ENCODE results near the gene ERC1.
"Not testable (repeated sequence)": the region's sequence is repeated elsewhere in the genome, so short reads cannot be mapped to it uniquely, and the experiment has no call there.

The ERC1 gene

DNA sequence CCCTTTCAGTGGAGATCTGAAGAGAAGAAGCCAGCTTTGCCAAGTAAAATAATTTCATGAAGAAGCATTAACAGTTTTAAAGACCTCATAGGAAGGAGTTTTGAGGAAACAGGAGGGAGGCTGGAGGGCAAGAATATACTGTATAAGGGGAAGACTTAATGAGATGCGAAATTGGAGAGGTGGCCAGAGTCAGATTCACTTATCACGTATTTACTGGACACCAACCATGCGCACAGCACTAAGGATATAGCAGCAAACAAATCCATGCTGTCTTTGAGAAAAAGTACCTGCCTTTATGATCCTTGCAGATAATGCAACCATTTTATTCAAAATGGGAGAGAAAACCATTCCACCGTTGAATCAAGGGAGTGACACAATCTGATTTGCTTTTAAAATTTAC is 100.3 kb downstream of the ERC1 start:
- no peak overlapping the region for H3K27ac Mint-ChIP-seq
- ATAC-seq (replicated peaks) (no peak), DNase-seq (no peak)
- no peaks in the 10 kb centered on the region for H3K27me3 Mint-ChIP-seq
- no peaks in the 10 kb centered on the region for H3K4me1 Mint-ChIP-seq
- H3K36me3 Mint-ChIP-seq = no peaks in the 10 kb centered on the region
- no peaks in the 10 kb centered on the region for H3K9me3 Mint-ChIP-seq
- H3K4me3 Mint-ChIP-seq = no peak overlapping the region

DNA sequence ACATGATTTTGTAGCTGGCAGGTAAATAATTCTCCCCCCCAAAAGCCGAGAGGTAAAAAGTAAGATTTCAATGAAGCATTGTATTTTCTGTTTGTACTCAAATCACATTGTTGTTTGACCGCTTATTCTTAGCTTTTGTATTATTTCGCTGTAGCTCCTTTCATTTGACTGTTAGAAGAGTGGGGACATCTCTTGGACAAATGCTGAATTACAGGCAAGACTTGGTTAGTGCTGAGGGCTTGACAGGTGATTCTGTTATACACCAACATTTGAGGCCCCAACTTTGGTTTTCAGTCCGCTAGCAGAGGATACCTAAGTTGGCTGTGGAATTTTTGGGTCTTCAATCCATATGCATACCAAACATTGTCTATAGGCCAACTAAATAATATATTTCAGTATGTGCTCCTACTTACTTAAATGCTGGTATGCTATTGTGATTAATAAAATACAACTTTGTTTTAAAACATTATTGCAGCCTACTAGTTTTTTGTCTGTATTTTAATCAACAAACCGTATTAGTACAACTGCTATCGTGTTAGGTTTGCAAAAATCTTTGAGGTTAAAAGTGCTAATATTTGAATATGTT is 102.2 kb downstream of the ERC1 start:
- peak; percentile 56 to 76 for ATAC-seq (replicated peaks)
- DNase-seq = peak; percentile 19
- Mint-ChIP-seq H3K36me3 (peaks cover 2 to 3% of the 10 kb centered on the region in 2 donors), H3K27me3 (no peaks in the 10 kb centered on the region), H3K27ac (no peak overlapping the region), H3K4me3 (no peak overlapping the region), H3K4me1 (peaks cover under 1 to 1% of the 10 kb centered on the region in 2 donors), H3K9me3 (no peaks in the 10 kb centered on the region)

DNA sequence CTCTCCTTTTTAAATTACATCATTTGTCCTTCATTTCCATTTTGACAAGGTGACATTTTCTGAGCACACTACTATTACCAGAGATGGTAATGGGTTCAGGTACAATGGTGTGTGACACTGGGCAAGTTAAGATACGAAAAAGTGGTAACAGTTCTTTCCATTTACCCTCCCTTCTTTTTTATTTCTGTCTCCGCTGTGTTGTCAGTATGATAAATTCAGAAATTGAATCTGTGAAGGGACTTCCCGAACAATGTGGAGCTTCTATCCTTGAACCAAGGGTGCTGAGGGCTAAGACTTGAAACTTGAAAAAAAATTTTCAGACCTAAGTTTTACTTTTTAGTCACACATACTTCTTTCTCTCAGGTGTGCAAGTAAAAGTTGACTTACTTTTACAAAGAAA is 103.7 kb downstream of the ERC1 start:
- Mint-ChIP-seq H3K4me3 (no peak overlapping the region), H3K36me3 (peaks cover 3 to 8% of the 10 kb centered on the region in 2 donors), H3K27ac (no peak overlapping the region), H3K9me3 (no peaks in the 10 kb centered on the region), H3K4me1 (peaks cover 9 to 12% of the 10 kb centered on the region in 2 donors), H3K27me3 (no peaks in the 10 kb centered on the region)
- no peak for ATAC-seq (replicated peaks)
- no peak for DNase-seq

DNA sequence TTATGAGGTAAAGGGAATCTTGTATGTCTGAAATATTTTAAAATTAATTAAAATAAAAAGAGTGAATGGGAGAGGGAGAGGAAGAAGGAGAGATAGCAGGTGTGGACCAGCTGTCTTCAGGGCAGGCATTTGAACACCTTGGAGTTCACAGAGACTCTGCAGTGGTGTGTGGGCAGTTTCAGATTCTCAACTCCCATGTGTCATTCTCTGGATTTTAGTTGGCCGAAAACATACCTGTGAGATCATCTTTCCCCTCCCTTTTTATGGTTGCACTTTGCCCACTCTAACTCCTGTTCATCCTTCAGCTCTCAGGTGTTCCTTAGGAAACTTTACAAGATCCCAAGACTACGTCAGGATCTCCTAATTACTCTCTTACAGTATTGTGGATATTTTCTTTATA is 108.1 kb downstream of the ERC1 start:
- ATAC-seq (replicated peaks) (peak in 1 of 2 donors; percentile 57), DNase-seq (no peak)
- Mint-ChIP-seq H3K36me3 (peaks cover 7 to 12% of the 10 kb centered on the region in 2 donors), H3K4me1 (peaks cover 22 to 29% of the 10 kb centered on the region in 2 donors), H3K27me3 (no peaks in the 10 kb centered on the region), H3K4me3 (no peak overlapping the region), H3K9me3 (no peaks in the 10 kb centered on the region), H3K27ac (no peak overlapping the region)

DNA sequence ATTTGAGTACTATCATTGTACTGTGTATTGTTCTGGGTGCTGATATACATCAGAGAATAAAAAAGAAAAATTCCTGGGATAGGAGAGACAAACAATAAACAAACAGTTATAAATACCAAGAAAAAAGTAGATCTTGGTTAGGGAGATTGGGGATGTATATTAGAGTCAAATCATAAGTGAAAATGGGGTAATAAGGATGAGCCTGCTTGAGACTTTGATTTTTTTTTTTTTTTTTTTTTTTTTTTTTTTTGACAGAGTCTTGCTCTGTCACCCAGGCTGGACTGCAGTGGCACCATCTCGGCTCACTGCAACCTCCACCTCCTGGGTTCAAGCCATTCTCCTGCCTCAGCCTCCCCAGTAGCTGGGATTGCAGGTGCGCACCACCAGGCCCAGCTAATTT is 108.6 kb downstream of the ERC1 start:
- not testable (repeated sequence) for DNase-seq; H3K4me3 Mint-ChIP-seq; H3K27ac Mint-ChIP-seq; H3K27me3 Mint-ChIP-seq; ATAC-seq (replicated peaks); H3K9me3 Mint-ChIP-seq
- peaks cover 7 to 12% of the 10 kb centered on the region in 2 donors for H3K36me3 Mint-ChIP-seq
- peaks cover 22 to 31% of the 10 kb centered on the region in 2 donors for H3K4me1 Mint-ChIP-seq

DNA sequence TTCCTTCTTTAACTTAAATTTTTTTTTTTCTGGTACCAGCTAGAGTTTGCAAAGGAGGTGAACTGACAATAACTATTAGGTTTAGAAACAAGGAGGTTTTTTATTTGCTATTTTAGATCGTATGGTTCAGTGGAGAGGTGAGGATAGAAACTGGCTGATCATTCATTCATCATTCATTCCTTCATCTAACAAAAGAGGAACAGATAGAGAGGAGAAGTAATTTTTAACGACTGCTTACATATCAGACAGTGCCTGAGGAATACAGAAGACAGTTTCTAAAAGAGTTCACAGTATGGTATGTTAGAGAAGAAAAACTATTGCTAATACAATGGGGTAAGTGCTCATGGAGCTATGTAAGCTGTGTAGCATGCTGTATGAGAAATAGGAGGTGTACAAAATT is 111.1 kb downstream of the ERC1 start:
- Mint-ChIP-seq H3K4me1 (peaks cover 23 to 33% of the 10 kb centered on the region in 2 donors), H3K9me3 (no peaks in the 10 kb centered on the region), H3K27me3 (no peaks in the 10 kb centered on the region), H3K36me3 (peaks cover 7 to 14% of the 10 kb centered on the region in 2 donors), H3K4me3 (no peak overlapping the region), H3K27ac (no peak overlapping the region)
- DNase-seq (no peak), ATAC-seq (replicated peaks) (no peak)

DNA sequence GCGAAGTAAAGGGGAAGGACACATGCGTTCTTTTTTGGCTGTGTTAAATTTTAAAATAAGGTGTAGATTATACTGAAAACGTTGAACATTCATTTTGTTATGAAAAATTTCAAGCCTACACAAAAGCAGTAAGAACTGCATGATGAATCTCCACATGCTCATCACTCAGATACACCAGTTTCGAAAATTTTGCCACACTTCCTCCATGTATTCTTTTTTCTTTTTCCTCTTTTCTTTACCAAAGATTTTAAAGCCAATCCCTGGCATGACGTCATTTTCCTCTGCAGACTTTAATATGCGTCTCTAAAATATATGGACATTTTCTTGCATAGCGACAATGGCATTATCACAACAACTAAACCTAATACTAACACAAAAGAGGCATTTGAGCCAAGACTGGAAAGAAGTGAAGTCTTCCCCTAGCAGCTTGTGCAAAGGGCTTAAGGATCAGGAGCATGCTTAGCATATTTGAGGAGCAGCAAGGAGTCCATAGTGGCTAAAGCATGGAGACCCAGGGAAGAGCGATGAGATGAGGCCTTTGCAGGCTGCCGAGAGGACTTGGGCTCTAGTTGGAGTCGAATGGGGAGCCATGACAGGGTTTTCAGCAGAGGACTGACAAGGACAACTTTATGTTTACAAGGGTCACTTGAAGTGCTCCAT is 111.9 kb downstream of the ERC1 start:
- Mint-ChIP-seq H3K27me3 (no peaks in the 10 kb centered on the region), H3K27ac (no peak overlapping the region), H3K9me3 (no peaks in the 10 kb centered on the region), H3K36me3 (peaks cover 7 to 21% of the 10 kb centered on the region in 2 donors), H3K4me3 (no peak overlapping the region), H3K4me1 (peaks cover 30 to 41% of the 10 kb centered on the region in 2 donors)
- ATAC-seq (replicated peaks) (no peak), DNase-seq (no peak)

DNA sequence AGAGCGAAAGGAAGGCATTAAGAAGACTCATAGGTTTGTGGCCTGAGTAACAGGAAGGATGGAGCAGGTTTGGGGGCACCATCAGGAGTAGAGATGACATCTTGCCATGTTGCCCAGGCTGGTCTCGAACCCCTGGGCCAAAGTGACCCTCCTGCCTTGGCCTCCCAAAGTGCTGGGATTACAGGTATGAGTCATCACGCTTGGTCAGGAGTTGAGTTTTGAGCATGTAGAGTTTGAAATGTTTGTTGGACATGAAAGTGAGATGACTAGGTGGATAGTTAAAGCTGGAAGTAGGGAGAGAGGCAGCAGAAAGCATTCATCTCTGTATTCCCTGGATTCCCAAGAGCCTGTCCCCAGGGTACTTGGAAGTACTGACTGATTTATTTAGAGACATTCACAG is 112.6 kb downstream of the ERC1 start:
- Mint-ChIP-seq H3K36me3 (peaks cover 4 to 16% of the 10 kb centered on the region in 2 donors), H3K4me1 (peaks cover 30 to 43% of the 10 kb centered on the region in 2 donors), H3K27me3 (no peaks in the 10 kb centered on the region), H3K4me3 (no peak overlapping the region), H3K27ac (no peak overlapping the region), H3K9me3 (no peaks in the 10 kb centered on the region)
- DNase-seq (no peak), ATAC-seq (replicated peaks) (no peak)

DNA sequence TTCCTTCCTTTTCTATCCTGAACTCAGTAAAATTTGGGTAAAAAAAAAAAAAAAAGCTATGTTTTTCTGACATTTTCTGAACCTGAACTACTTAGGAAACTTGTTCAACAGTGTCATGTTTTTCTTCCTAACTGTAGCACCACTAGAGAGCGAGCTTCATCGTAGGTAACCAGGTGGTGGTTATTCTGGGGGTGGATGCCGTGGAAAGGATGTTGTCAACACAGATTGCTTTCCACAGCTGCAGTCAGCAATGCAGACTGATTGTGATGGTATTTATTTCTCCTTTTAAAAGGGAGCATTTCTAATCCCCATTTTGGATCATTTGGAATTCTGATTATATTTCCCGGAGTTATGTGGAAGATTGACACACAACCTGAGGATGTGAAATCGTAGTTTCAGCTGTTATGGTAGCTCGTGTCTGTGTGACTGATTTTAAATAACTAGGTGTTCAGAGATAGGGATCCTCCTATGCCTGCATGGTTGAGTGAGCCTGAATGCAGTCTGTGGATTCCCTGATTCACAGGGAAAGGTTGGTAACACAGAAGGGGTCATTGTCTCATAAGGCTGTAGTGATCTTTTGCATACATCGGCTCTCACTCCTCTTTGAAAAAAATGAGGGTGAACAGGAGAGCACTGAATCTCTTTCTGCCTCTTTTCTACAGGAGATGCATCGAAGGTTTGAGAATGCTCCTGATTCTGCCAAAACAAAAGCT is 113.2 kb downstream of the ERC1 start:
- DNase-seq (no peak), ATAC-seq (replicated peaks) (no peak)
- peaks cover 4 to 13% of the 10 kb centered on the region in 2 donors for H3K36me3 Mint-ChIP-seq
- H3K4me3 Mint-ChIP-seq = no peak overlapping the region
- H3K27ac Mint-ChIP-seq = no peak overlapping the region
- no peaks in the 10 kb centered on the region for H3K9me3 Mint-ChIP-seq
- no peaks in the 10 kb centered on the region for H3K27me3 Mint-ChIP-seq
- H3K4me1 Mint-ChIP-seq = peaks cover 26 to 38% of the 10 kb centered on the region in 2 donors

DNA sequence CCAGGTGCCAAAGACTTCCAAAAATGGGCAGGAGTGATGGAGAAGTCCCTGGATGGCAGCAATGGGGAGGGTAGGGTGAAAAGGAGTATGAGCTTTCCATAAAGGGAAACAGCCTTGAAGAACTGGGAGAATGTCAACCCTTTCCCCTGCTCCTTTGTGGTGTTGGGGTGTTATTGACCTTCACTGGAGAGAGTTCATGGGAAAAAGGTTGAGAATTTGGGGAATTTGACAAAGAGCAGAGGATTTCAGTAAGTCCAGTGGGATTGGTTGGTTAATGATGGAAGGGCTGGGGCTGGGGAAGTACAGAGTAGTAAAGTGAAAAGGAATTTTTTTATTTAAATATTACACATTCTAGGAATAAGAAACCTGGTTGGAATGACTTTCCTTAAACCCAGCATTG is 116.6 kb downstream of the ERC1 start:
- H3K4me3 Mint-ChIP-seq = no peak overlapping the region
- no peaks in the 10 kb centered on the region for H3K27me3 Mint-ChIP-seq
- no peaks in the 10 kb centered on the region for H3K9me3 Mint-ChIP-seq
- H3K36me3 Mint-ChIP-seq = peaks cover 8 to 23% of the 10 kb centered on the region in 2 donors
- no peak for DNase-seq
- ATAC-seq (replicated peaks) = no peak
- H3K4me1 Mint-ChIP-seq = peaks cover 17 to 30% of the 10 kb centered on the region in 2 donors
- no peak overlapping the region for H3K27ac Mint-ChIP-seq

DNA sequence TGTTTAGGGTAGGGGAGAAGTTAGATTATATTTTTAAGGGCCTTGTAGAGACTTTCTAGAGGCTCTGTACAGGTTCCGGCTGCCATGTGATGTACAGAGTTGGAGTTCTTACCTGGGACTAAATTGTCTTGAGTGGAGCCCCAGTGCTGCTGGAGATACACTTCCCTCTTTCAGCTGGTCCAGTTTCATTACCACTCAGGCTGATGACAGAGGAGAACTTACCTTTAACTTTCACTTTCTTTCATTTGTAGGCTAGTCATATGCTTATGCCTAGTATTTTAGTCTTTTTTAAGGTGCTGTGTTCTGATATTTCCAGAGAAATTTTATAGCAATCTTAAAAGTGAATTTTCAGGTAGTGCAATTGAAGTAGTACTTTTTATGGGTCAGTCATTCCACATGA is 117.3 kb downstream of the ERC1 start:
- Mint-ChIP-seq H3K9me3 (no peaks in the 10 kb centered on the region), H3K36me3 (peaks cover 8 to 22% of the 10 kb centered on the region in 2 donors), H3K4me3 (no peak overlapping the region), H3K27me3 (no peaks in the 10 kb centered on the region), H3K4me1 (peaks cover 17 to 27% of the 10 kb centered on the region in 2 donors), H3K27ac (peak overlapping the region; percentile 59)
- peak; percentile 100 for ATAC-seq (replicated peaks)
- peak; percentile 25 for DNase-seq

DNA sequence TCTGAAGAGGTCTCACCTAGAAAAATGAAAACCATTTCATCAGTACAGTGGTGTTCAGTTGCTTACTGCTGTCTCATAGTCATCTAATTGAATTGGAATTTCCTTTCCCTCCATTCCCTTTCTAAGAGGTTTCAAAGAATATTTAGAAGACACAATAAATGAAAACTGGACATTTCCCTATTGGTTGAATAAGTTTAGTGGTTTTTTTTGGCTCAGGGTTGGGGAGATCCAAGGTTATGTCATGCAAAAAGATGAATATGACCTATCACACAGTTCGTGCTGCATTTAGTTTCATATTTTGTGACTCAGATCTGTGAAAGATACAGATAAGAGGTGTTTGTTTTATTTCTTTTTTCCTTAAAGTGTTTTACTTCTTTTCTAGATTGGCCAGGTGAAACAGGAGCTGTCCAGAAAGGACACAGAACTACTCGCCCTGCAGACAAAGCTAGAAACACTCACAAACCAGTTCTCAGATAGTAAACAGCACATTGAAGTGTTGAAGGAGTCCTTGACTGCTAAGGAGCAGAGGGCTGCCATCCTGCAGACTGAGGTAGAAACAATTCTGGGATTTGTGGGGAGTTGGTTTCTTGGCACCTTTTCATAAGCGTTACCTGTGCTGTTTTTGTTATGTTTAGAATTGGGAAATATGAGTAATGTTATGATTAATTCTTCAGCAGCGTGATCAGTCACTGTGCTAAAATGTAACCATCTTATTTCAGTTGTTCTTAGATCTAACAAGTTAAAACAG is 124.6 kb downstream of the ERC1 start:
- Mint-ChIP-seq H3K36me3 (peaks cover 7 to 15% of the 10 kb centered on the region in 2 donors), H3K4me3 (no peak overlapping the region), H3K27me3 (no peaks in the 10 kb centered on the region), H3K4me1 (no peaks in the 10 kb centered on the region), H3K27ac (no peak overlapping the region), H3K9me3 (no peaks in the 10 kb centered on the region)
- no peak for DNase-seq
- no peak for ATAC-seq (replicated peaks)

DNA sequence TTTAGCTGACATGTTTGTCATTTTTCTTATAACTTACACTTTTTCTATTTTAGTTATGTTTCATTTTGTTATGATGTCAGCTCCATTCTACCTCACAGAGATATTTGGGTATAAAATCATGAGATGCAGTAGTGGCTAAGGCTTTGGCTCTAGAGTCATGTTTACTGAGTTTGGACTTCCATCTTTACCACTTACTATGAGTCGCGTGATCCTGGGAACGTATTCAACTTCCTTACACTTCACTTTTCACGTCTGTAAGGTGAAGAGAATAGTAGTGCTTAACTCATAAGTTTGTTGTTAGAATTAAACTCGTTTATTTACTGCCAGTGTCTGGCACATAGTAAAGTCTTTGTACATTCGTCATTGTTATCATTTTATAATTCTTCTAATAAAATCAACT is 126.3 kb downstream of the ERC1 start:
- no peak overlapping the region for H3K27ac Mint-ChIP-seq
- no peaks in the 10 kb centered on the region for H3K9me3 Mint-ChIP-seq
- ATAC-seq (replicated peaks) (no peak), DNase-seq (no peak)
- no peaks in the 10 kb centered on the region for H3K4me1 Mint-ChIP-seq
- no peaks in the 10 kb centered on the region for H3K27me3 Mint-ChIP-seq
- peaks cover 3 to 5% of the 10 kb centered on the region in 2 donors for H3K36me3 Mint-ChIP-seq
- no peak overlapping the region for H3K4me3 Mint-ChIP-seq

DNA sequence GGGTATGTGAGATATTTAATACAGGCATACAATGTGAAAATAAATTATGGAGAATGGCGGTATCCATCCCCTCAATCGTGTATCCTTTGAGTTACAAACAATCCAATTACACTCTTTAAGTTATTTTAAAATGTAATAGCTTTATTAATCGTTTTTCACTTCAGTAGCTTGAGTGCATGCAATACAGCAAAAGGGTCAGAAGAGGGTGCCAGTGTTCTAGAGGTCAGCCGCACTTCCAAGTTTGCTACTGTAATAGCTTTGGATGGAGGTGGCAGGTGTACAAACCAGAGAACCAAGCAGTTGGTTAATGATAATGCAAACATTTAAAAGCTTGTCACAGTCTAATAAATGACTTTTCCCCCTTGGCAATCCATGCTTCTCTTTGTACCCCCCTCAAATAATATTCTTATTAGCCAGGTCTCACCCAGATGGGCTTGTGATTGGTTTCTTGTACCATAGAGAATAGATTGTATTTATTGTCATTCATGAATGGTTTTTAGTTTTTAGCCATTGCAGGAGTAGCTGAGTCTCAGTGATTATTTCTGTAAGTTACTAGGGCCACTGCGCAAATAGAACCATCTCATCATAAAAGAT is 127.0 kb downstream of the ERC1 start:
- DNase-seq (peak; percentile 27), ATAC-seq (replicated peaks) (peak; percentile 29 to 46)
- Mint-ChIP-seq H3K4me3 (no peak overlapping the region), H3K27me3 (no peaks in the 10 kb centered on the region), H3K36me3 (peaks cover 3 to 5% of the 10 kb centered on the region in 2 donors), H3K9me3 (no peaks in the 10 kb centered on the region), H3K27ac (no peak overlapping the region), H3K4me1 (peaks cover 0 to 7% of the 10 kb centered on the region in 2 donors)

Measured in stimulated activated naive B cell treated with anti-CD40 and anti-IgM and Interleukin-4, amounts not matched to agents 10 μg/mL and 1 μg/mL and 100 μg/mL, for 72 hours (primary cell).